Effector memory CD4-positive, alpha-beta T cell (primary cell): ENCODE data around the gene PABPN1.

Experiments used
- DNase-seq, 3 donors: peaks; one replicate each; pipeline ENCODE4 v3.0.0-alpha.2; 2020
- H3K27ac ChIP-seq: 2 replicates; pipeline ENCODE4 v1.7.0; 2013; ENCODE audit warnings: mild to moderate bottlenecking, low read length, moderate library complexity; ENCODE audit not compliant: insufficient read depth, poor library complexity, severe bottlenecking
- H3K27me3 ChIP-seq: replicated peaks from 2 replicates; pipeline ENCODE4 v1.7.0; 2013; ENCODE audit warnings: mild to moderate bottlenecking, low read length; ENCODE audit not compliant: insufficient read depth, control insufficient read depth, poor library complexity, severe bottlenecking
- H3K36me3 ChIP-seq: 2 replicates; pipeline ENCODE4 v1.7.0; 2013; ENCODE audit warnings: mild to moderate bottlenecking, low read length, moderate library complexity; ENCODE audit not compliant: control insufficient read depth, insufficient read depth
- H3K4me1 ChIP-seq: 2 replicates; pipeline ENCODE4 v1.7.0; 2013; ENCODE audit warnings: low read length, mild to moderate bottlenecking; ENCODE audit not compliant: control insufficient read depth, insufficient read depth, poor library complexity, severe bottlenecking
- H3K4me3 ChIP-seq: 2 replicates; pipeline ENCODE4 v1.7.0; 2013; ENCODE audit warnings: low read length, low read depth, mild to moderate bottlenecking; ENCODE audit not compliant: insufficient read depth, poor library complexity, severe bottlenecking
- H3K9me3 ChIP-seq: 2 replicates; pipeline ENCODE4 v1.7.0; 2013; ENCODE audit warnings: mild to moderate bottlenecking, low read length, moderate library complexity; ENCODE audit not compliant: control insufficient read depth

Gene PABPN1

DNA sequence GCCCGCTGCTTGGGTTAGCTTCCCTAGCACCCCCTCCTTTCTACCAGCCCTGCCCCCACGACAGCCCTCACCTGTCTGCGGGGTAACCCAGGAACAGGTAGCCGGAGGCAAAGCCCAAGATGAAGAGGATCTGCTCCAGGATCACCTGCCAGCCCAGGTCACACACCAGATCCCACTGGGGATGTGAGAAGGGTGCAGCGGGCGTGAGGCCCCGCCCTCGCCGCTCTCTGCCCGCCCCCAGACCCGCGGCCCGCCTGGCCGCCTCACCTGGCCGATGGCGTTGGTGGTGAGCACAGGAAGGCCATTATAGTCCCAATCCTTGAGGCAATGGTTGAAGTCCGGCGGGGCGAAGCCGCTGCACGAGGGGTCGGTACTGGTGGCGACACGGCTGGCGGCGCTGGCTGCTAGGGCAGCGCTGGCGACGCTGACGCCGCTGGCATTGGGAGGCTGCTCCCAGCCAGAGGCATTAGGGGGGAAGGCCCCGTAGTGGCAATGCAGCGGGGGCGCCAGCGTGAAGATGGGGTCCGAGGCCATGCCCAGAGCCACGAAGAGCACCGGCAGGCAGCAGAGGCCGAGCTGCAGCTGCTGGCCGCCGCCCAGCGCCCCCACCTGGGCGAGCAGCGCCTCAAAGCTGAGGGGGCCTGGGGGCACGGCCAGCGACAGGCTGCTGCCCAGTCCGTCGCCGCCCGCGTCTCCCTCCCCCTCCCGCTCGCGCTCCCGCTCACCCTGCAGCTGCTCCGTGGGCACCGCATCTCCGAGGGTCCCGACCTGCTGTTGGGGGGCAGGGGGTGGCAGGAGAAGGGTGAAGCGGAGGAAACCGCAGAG lies 30.6 kb downstream of the PABPN1 start:
- Histone ChIP-seq H3K36me3 (no peaks in the 10 kb centered on the region), H3K27me3 (no peaks in the 10 kb centered on the region), H3K4me3 (peak overlapping the region; percentile 67), H3K4me1 (peaks cover 7% of the 10 kb centered on the region), H3K27ac (no peak overlapping the region), H3K9me3 (no peaks in the 10 kb centered on the region)
- no peak for DNase-seq

DNA sequence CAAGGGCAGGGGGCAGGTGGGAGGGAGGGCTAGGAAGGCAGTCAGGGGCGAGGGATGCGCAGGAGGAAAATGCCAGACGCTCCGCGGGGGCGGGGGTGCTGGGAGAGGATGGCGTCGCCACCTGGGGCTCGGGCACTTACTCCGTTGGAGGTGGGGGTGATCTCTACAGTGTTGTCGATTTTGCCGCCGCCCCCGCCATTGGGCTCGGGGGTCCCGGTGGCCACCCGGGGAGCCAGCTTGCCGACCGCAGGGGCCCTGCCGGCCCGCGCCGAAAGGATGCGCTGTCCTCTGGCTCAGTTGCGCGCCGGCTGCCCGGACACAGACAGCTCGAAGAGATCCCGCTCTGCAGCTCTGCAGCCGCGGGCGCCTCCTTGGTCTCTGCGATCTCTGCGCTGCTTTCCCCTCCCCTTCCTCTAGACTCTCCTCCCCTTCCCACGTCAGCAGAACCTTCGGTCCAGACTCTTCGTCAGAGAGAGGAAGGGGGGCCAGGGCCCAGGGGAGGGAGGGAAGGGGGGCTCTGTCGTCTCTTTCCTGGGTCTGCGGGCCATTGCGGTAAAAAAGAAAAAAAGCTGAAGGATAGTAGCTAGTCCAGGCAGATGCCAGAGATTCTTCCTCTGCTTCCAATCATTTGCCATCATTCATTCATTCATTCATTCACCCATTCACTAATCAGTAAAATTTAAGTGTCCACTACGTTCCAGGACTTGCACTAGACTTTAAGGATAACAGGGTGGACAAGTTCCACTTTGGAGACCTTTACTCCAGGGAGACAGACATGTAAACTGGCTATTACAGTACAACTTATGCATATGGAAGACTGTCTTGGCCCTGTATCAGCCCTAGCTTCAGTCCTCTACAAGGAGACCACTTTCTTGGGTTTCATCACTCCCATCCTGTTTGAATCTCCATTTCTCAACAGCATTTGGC lies 31.5 kb downstream of the PABPN1 start, which contains the start of gene SLC22A17:
Gene SLC22A17 (minus strand): TSS at position 382 of the 927 bp plus-strand sequence.
- no peaks in the 10 kb centered on the region for H3K36me3 ChIP-seq
- H3K27me3 ChIP-seq: no peaks in the 10 kb centered on the region
- H3K27ac ChIP-seq: no peak within 1 kb of the TSS

GRCh38 chr14:23353433-23353780 lies 32.1 kb downstream of the PABPN1 start:
- no peak overlapping the region for H3K4me3 ChIP-seq
- no peaks in the 10 kb centered on the region for H3K36me3 ChIP-seq
- no peak overlapping the region for H3K27ac ChIP-seq
- no peak for DNase-seq
- H3K4me1 ChIP-seq: peaks cover 7% of the 10 kb centered on the region
- no peaks in the 10 kb centered on the region for H3K9me3 ChIP-seq
- H3K27me3 ChIP-seq: no peaks in the 10 kb centered on the region

More for the DNA sequence above, 31.5 kb downstream of the PABPN1 start, which contains the start of gene SLC22A17:
- Histone ChIP-seq H3K4me1 (peaks cover 7% of the 10 kb centered on the region), H3K4me3 (peak within 1 kb of the TSS; percentile 67), H3K9me3 (no peaks in the 10 kb centered on the region)
- DNase-seq: peak in 2 of 3 donors; percentile 18 to 43

- Histone ChIP-seq H3K4me1 (peaks cover 7% of the 10 kb centered on the region), H3K4me3 (no peak overlapping the region), H3K27ac (no peak overlapping the region), H3K9me3 (no peaks in the 10 kb centered on the region), H3K27me3 (no peaks in the 10 kb centered on the region), H3K36me3 (no peaks in the 10 kb centered on the region)
- no peak for DNase-seq
Observed at GRCh38 chr14:23354990-23355389, 33.7 kb downstream of the PABPN1 start.

DNA sequence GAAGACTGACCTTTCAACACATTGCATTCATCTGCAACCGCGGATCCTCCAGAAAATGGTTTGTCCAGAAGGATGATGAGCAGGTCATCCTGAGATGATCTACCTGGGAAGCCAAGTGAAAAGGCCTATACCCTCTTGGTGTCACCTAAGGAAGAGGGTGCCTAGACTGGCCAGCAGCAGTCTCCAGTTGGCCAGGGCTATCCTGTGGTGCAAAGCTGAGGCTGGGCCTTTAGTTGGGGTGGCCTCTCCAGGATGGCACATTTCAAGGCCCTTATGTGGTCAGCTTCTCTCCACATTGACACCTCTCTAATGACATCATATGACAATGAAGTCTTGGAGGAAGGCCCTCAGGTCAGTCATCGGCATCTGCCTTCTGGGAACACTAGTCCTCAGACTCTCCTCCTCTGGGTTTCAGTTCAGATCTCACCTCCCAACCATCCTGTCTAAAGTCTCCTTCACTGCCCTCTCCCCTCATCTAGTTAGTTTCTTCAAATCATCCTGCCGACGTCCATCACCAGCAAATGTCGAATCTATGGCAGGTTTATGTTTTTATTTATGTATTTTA lies 34.7 kb downstream of the PABPN1 start:
- no peak overlapping the region for H3K27ac ChIP-seq
- DNase-seq: no peak
- no peaks in the 10 kb centered on the region for H3K36me3 ChIP-seq
- peaks cover 7% of the 10 kb centered on the region for H3K4me1 ChIP-seq
- H3K27me3 ChIP-seq: no peaks in the 10 kb centered on the region
- no peaks in the 10 kb centered on the region for H3K9me3 ChIP-seq
- no peak overlapping the region for H3K4me3 ChIP-seq

DNA sequence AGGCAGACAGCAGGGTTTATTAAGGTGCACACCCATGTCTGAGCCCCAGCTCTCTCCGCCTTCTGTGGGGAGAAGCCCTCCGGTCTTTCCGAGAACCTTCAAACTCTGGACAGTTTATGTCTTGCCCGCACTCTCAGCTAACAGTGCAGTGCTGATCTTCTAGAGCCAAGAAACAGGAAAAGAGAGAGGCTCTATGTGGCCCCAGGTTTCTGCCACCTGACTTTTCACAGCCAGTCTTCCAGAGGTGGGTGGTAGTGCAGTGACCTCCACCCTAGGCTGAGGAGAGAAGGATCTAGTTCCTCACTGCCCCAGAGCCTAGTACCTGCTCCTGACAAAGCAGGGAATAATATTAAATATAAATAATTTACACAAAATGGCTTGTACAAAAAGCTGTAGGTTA lies 35.4 kb downstream of the PABPN1 start:
- no peaks in the 10 kb centered on the region for H3K9me3 ChIP-seq
- H3K36me3 ChIP-seq: no peaks in the 10 kb centered on the region
- no peak for DNase-seq
- no peak overlapping the region for H3K4me3 ChIP-seq
- no peak overlapping the region for H3K27ac ChIP-seq
- no peaks in the 10 kb centered on the region for H3K27me3 ChIP-seq
- H3K4me1 ChIP-seq: peaks cover 7% of the 10 kb centered on the region

GRCh38 chr14:23357261-23357660 lies 36.0 kb downstream of the PABPN1 start:
- Histone ChIP-seq H3K27me3 (no peaks in the 10 kb centered on the region), H3K27ac (no peak overlapping the region), H3K4me1 (peaks cover 3% of the 10 kb centered on the region), H3K4me3 (no peak overlapping the region), H3K36me3 (no peaks in the 10 kb centered on the region), H3K9me3 (no peaks in the 10 kb centered on the region)
- no peak for DNase-seq

DNA sequence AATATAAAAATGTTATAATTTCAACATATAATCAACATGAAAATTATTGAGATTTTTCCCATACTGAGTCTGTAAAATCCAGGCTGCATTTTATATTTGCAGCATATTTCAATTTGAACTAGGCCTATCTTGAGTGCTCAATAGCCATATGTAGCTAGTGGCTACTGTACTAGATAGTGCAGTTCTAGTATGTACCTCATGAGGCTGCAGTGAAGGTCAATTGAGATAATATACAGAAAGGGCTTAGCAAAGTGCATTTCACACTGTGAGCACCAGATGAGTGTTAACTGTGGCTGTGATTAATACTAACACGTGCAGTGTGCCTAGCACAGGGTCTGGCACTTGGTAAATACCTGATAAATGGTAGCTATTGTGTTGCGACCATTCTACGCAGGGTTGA lies 36.8 kb downstream of the PABPN1 start:
- Histone ChIP-seq H3K4me3 (no peak overlapping the region), H3K4me1 (no peaks in the 10 kb centered on the region), H3K9me3 (no peaks in the 10 kb centered on the region), H3K27me3 (no peaks in the 10 kb centered on the region), H3K27ac (no peak overlapping the region), H3K36me3 (no peaks in the 10 kb centered on the region)
- DNase-seq: no peak

DNA sequence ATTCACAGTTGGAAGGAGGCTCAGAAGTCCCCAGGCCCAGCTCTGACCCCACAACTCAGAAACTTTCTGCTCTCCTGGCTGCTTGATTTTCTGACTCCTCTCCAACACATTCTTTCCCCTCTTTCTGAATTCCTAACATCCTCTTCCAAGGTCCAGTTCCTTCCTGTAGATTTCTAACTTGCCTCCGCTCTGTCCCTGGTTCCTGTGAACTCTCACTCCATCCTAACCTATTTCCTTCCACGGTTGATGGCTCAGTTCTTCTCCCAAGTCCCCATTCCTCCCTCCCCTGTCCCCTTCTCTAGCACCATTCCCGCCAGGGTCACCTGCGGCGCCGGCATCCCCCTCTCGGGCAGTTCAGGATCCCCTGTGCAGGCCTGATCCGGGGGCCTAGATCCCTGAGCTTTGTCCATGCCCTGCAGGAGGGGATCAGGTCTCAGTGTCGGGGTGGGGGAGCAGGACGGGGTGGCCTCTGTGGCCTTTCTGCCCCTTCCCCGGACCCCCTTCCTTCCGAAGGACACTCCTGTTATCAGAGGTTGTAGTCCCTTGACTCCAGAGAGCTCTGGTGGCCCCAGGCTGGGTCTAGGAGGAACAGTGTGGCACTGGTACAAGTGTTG lies 37.4 kb downstream of the PABPN1 start:
- H3K27ac ChIP-seq: no peak overlapping the region
- DNase-seq: no peak
- no peaks in the 10 kb centered on the region for H3K27me3 ChIP-seq
- H3K9me3 ChIP-seq: no peaks in the 10 kb centered on the region
- H3K4me1 ChIP-seq: no peaks in the 10 kb centered on the region
- no peak overlapping the region for H3K4me3 ChIP-seq
- H3K36me3 ChIP-seq: no peaks in the 10 kb centered on the region
